GM23248 (cell line): ENCODE results near the gene UBAC2.

ENCODE experiments used
- EZH2 ChIP-seq: fragments of 200-600 bp; sonication (generic); IDR thresholded peaks from 2 replicates; pipeline ENCODE4 v1.6.1; 2018; ENCODE audit warnings: antibody characterized with exemption, mild to moderate bottlenecking; ENCODE audit not compliant: insufficient read depth, poor library complexity, severe bottlenecking
- EZH2phosphoT487 ChIP-seq: fragments of 200-600 bp; sonication (generic); IDR thresholded peaks from 2 replicates; pipeline ENCODE4 v1.6.1; 2018; ENCODE audit warnings: antibody characterized with exemption, moderate library complexity, mild to moderate bottlenecking, low read depth; ENCODE audit not compliant: insufficient read depth

- TF ChIP-seq EZH2 (no peak), EZH2phosphoT487 (no peak)
Observed at GRCh38 chr13:99407906-99408702, 207.4 kb downstream of the UBAC2 start.
